ENCODE data around the gene WNT3. TPM values are rescaled to one million over a fixed set of nuclear protein-coding genes. Genes with fewer than 3 reads are reported as not detected.
"Not testable (repeated sequence)": the region's sequence is repeated elsewhere in the genome, so short reads cannot be mapped to it uniquely, and the experiment has no call there.

WNT3 gene, protein sequence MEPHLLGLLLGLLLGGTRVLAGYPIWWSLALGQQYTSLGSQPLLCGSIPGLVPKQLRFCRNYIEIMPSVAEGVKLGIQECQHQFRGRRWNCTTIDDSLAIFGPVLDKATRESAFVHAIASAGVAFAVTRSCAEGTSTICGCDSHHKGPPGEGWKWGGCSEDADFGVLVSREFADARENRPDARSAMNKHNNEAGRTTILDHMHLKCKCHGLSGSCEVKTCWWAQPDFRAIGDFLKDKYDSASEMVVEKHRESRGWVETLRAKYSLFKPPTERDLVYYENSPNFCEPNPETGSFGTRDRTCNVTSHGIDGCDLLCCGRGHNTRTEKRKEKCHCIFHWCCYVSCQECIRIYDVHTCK
- 5.4 and 5.7 TPM in 2 replicates for polyA plus RNA-seq (2014; cell fraction: cytosol; rRNA removed)
- 7.1 and 8.3 TPM in 2 replicates for polyA plus RNA-seq (2014; cell fraction: nucleus; rRNA removed)

GRCh38 chr17:46818316-46818928 lies at the start of gene WNT3:
WNT3 (minus strand) TSS chr17:46818692; CDS start chr17:46818597, 95 bp downstream.
- DNase-seq (ENCODE audit: low spot score): no peak

DNA sequence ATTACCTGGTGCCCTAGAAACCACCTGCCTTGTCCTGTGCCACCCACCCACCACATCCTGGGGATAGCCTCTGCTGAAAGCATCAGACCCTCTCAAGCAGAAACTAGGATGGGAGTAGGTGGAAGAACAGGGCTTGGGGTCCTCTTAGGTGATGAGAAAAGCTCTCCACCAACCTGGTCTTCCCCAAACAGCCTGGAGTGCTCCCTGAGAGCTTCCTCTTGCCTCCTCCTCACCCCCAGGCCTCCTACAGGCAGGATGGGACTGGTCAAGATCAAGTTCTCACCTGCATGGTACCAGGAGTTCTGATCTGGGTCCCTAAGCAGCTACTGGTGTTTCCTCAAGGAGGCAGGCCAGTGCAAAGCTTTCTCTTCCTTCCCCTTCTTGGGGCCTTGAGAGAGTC lies 48.3 kb upstream of the WNT3 start:
- no peak for DNase-seq (ENCODE audit: low spot score)

DNA sequence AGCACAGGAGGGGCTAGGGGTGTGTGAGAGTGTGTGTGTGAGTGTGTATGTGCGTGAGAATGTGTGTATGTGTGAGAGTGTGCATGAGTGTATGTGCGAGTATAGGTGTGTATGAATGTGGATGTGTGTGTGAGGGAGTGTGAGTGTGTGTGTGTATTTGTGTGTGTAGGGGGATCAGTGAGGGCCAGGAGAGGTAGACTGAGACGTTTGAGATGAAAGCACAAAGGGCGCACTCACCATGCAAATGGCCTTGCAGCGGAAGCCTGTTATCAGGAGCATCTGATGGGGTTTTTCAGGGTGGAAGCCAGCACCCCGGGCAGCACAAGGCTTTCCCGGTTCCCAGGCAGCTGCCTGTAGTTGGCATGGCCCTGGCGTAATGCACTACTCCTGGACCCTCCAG lies 47.8 kb upstream of the WNT3 start:
- DNase-seq (ENCODE audit: low spot score): no peak

DNA sequence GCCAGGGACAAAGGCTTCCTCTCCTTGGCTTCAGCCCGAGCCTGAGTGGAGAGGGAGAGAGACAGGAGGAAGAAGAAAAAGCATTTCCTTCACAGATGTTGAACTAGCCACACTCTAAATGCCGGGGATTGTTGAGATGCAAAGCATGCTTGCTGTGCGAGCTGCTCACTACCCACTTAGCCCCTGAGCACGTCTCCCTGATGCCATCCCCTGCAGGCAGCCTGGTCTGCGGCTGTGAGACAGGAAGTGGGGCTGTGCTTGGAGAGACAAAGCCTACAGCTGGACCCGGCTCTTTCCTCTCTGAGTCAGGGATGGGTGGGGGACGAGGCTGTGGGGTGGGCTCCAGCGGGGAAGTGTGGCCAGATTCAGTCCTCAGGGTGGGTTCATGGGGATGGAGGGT lies 46.6 kb upstream of the WNT3 start:
- no peak for DNase-seq (ENCODE audit: low spot score)

GRCh38 chr17:46863383-46864121 lies 45.1 kb upstream of the WNT3 start:
- DNase-seq (ENCODE audit: low spot score): no peak

GRCh38 chr17:46862949-46863348 lies 44.5 kb upstream of the WNT3 start:
- no peak for DNase-seq (ENCODE audit: low spot score)

DNA sequence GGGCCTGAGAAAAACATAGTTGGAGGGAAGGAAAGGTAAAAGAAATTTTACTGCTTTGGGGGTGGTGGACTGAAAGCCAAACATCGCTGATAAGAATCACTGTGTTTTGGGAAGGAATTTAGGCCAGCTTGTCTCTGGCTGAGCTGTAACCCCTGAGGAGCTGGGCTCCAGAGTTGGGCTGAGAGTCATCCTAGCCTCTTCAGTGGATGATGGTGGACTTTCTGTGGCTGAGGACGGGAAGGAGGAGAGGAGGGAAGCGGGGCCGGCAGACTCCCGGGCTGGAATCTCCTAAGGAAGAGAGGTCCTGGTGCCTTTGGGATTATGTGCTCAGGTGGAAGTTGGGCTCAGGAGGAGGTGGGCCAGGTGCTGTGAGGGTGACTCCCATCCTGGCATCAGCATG lies 41.5 kb upstream of the WNT3 start:
- DNase-seq (ENCODE audit: low spot score): no peak

GRCh38 chr17:46857600-46857999 lies 39.1 kb upstream of the WNT3 start:
- no peak for DNase-seq (ENCODE audit: low spot score)

DNA sequence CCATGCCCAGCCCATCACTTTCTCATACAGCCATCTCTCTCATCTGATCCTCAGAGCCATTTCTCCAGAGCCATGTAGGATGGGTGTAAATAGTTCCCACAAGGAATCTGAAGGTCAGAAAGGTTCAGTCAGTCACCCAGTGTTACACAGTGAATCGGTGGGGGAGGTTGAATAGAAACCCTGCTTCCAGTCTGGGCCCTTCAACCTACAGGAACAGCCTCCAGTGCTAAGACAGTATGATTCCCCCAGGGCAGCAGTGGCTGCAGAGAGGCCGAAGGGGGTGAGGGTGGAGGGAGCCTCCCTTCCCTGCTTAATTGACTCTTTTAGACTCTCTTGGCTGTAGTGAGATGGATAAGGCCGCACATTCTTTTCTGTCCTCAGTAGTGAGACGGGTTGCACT lies 36.5 kb upstream of the WNT3 start:
- DNase-seq (ENCODE audit: low spot score): no peak

DNA sequence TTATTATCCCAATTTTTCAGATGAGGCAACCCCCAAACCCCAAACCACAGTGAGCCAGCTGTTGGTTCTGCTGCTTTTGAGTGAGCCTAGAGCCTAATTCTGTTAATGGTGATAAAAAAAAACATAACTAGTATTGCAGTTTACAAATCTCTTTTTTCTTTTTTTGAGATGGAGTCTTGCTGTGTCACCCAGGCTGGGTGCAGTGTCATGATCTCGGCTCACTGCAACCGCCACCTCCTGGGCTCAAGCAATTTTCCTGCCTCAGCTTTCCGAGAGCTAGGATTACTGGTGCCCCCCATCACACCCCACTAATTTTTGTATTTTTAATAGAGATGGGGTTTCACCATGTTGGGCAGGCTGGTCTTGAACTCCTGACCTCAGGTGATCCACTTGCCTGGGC lies 36.0 kb upstream of the WNT3 start:
- no peak for DNase-seq (ENCODE audit: low spot score)

GRCh38 chr17:46853896-46854444 lies 35.5 kb upstream of the WNT3 start:
- DNase-seq (ENCODE audit: low spot score): no peak

GRCh38 chr17:46851029-46851741 lies 32.7 kb upstream of the WNT3 start, which contains the start of gene WNT9B:
WNT9B (plus strand) TSS chr17:46851583; CDS start chr17:46851639, 56 bp downstream.
- DNase-seq (ENCODE audit: low spot score): no peak

GRCh38 chr17:46850688-46851028 lies 32.2 kb upstream of the WNT3 start:
- no peak for DNase-seq (ENCODE audit: low spot score)

DNA sequence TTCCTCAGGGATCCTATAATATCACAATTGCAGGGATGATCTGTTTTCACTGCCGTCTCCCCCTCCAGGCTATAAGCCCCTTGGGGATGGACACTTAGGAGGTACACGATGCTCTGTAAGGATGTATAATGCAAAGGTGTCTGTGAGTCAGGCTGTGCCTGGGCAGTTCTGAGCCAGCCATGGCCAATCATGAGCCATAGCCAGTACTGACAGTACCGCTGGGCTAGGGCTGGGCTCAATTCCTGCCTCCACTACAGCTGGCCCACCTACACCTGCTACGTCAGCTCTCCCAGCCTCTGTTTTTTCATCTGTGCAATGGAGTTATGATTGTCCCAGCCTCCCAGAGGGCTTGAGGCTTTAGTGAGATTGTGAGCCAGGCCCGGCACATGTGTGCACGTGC lies 30.0 kb upstream of the WNT3 start:
- DNase-seq (ENCODE audit: low spot score): no peak

- no peak for DNase-seq (ENCODE audit: low spot score)
These were observed 29.0 kb upstream of the WNT3 start for GRCh38 chr17:46847204-46848191.

GRCh38 chr17:46842835-46843234 lies 24.3 kb upstream of the WNT3 start:
- no peak for DNase-seq (ENCODE audit: low spot score)

DNA sequence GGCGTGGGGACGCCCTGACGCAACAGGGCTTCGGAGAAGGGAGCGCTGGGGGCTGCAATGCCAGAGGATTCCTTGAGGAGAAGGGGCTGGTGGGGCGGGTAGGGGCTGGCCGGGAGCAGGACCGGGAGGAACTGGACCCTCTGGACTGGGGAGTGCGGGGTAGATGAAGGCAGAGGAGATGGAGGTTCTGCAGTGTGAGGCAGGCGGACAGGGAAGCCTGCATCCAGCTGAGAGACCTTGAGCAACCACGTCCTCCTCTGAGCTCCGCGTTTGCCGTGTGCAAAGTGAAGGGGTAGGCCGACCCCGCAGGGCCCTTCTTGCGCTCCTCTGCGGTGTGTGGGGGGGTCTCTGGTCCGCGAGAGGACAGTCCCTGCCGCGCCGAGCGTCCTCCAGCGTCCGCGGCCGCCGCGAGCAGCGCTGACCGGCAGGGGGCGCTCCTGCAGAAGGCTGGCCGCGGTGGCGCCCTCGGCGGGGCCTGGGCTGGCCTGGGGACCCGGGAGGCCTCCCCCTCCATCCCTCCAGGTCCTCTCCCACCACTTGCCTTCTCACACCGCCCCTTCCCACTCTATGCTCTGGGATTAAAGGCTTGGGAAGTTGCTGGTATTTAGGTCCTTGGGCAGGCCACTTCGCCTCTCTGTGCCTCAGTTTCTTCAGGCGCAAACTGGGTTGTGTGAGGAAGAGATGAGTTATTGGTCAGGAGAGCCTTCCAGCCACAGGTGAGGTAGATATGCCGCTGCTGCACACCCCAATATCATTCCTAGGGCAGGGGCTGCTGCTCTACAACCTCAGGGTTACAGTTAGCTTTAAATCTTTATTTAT lies 23.3 kb upstream of the WNT3 start:
- no peak for DNase-seq (ENCODE audit: low spot score)

DNA sequence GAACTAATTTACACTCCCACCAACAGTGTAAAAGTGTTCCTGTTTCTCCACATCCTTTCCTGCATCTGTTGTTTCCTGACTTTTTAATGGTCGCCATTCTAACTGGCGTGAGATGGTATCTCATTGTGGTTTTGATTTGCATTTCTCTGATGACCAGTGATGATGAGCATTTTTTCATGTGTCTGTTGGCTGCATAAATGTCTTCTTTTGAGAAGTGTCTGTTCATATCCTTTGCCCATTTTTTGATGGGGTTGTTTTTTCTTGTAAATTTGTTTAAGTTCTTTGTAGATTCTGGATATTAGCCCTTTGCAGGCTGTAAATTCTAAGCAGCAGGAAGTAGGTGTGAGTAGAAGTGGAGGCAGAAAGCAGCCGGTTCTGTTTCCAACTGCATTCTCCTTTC lies 22.1 kb upstream of the WNT3 start:
- DNase-seq (ENCODE audit: low spot score): not testable (repeated sequence)

DNA sequence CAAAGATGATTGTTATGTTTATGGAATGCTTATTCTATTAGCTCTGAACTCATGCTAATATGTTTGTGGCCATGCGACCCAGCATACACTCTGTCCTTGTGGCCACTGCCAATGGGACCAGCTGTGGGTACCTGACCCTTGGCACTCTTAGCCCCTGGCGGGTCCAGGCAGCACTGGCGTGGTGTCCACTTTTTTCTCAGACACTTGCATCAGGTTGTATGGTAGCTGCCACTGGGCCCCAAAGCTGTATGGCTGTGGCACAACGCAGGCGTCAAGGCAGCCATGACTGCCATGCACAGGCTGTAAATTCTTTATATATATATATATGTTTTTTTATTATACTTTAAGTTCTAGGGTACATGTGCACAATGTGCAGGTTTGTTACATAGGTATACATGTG lies 20.7 kb upstream of the WNT3 start:
- no peak for DNase-seq (ENCODE audit: low spot score)
